ENCODE data around the gene CBLB.

DNA sequence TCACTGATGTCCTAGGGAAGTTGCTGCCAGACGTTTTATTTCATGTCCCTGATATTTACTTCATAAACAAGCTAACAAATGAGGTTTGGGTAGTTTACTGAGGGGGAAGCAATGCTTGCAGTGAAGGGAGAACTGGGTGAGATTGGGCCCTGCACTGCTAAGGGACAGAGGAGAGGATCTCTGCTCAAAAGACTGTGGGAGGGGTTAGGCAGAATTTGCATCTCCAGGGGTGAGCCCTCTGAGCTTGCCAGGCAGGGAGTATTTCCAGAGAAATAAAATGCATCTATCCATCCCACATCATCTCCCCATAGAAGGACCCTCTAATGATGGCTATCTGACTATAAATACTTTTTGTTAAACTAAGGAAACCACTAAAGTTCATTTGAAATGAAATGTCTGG is 215.6 kb downstream of the CBLB start:
- TF ChIP-seq, protein P1, sequence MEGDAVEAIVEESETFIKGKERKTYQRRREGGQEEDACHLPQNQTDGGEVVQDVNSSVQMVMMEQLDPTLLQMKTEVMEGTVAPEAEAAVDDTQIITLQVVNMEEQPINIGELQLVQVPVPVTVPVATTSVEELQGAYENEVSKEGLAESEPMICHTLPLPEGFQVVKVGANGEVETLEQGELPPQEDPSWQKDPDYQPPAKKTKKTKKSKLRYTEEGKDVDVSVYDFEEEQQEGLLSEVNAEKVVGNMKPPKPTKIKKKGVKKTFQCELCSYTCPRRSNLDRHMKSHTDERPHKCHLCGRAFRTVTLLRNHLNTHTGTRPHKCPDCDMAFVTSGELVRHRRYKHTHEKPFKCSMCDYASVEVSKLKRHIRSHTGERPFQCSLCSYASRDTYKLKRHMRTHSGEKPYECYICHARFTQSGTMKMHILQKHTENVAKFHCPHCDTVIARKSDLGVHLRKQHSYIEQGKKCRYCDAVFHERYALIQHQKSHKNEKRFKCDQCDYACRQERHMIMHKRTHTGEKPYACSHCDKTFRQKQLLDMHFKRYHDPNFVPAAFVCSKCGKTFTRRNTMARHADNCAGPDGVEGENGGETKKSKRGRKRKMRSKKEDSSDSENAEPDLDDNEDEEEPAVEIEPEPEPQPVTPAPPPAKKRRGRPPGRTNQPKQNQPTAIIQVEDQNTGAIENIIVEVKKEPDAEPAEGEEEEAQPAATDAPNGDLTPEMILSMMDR (IDR thresholded peaks at IDR 0.05) = no peak
- TF ChIP-seq POLR2A (IDR thresholded peaks at IDR 0.05) = no peak
